AG10803 (cell line): ENCODE data around the gene SERPINB2.

Experiments used
- DNase-seq: peaks from one replicate; pipeline ENCODE4 v3.0.0; 2010; ENCODE audit warnings: low read depth
- H3K4me3 ChIP-seq: 2 replicates; pipeline ENCODE4 v1.5.1; 2011; ENCODE audit warnings: mild to moderate bottlenecking, low read length, control low read depth
- CTCF ChIP-seq: conservative IDR thresholded peaks from 2 replicates; pipeline ENCODE4 v1.5.1; 2011; ENCODE audit warnings: mild to moderate bottlenecking, low read length, control low read depth, inconsistent platforms

Gene SERPINB2

GRCh38 chr18:63888470-63889190 is 1.1 kb downstream of the SERPINB2 start:
- peak; percentile 29 for DNase-seq
- no peak for TF ChIP-seq CTCF
- no peak overlapping the region for H3K4me3 ChIP-seq

GRCh38 chr18:63889626-63890025 is 2.1 kb downstream of the SERPINB2 start:
- TF ChIP-seq CTCF = no peak
- no peak overlapping the region for H3K4me3 ChIP-seq
- no peak for DNase-seq

GRCh38 chr18:63890237-63890949 is 2.9 kb downstream of the SERPINB2 start:
- TF ChIP-seq CTCF = no peak
- no peak overlapping the region for H3K4me3 ChIP-seq
- no peak for DNase-seq

GRCh38 chr18:63890950-63891304 is 3.4 kb downstream of the SERPINB2 start:
- DNase-seq = no peak
- peak; percentile 35 for TF ChIP-seq CTCF
- no peak overlapping the region for H3K4me3 ChIP-seq

GRCh38 chr18:63892566-63892965 is 5.1 kb downstream of the SERPINB2 start:
- no peak for TF ChIP-seq CTCF
- no peak overlapping the region for H3K4me3 ChIP-seq
- peak; percentile 13 for DNase-seq

- H3K4me3 ChIP-seq = no peak overlapping the region
- no peak for TF ChIP-seq CTCF
- DNase-seq = no peak
Measured at GRCh38 chr18:63894106-63894772, 6.7 kb downstream of the SERPINB2 start.
